ENCODE measurements around the gene SLC43A2.

DNA sequence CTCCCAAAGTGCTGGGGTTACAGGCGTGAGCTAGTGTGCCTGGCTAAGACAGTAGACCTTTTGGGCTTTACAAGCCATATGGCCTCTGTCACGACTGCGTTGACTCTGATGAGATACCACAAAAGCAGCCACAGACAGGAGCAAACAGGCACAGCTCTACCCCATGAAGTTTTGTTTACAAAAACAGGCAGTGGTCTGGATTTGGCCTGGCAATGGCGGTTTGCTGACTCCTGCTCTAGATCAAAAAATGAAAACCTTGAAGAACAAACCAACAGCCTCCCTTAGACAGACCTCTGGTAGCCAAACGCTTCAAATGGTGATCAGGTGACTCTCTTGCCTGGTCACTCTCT, 20.7 kb downstream of the SLC43A2 start:
- no peak for TF ChIP-seq GATA2 (IDR thresholded peaks at IDR 0.05; ENCODE audit: insufficient read depth, insufficient read length, low read depth, low read length)
- TF ChIP-seq, protein P1, sequence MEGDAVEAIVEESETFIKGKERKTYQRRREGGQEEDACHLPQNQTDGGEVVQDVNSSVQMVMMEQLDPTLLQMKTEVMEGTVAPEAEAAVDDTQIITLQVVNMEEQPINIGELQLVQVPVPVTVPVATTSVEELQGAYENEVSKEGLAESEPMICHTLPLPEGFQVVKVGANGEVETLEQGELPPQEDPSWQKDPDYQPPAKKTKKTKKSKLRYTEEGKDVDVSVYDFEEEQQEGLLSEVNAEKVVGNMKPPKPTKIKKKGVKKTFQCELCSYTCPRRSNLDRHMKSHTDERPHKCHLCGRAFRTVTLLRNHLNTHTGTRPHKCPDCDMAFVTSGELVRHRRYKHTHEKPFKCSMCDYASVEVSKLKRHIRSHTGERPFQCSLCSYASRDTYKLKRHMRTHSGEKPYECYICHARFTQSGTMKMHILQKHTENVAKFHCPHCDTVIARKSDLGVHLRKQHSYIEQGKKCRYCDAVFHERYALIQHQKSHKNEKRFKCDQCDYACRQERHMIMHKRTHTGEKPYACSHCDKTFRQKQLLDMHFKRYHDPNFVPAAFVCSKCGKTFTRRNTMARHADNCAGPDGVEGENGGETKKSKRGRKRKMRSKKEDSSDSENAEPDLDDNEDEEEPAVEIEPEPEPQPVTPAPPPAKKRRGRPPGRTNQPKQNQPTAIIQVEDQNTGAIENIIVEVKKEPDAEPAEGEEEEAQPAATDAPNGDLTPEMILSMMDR (IDR thresholded peaks at IDR 0.05; ENCODE audit: extremely low read depth in 1 of 2, insufficient read depth in 1 of 2, low read depth in 1 of 2, low read length in 2 of 2) = no peak
- TF ChIP-seq POLR2AphosphoS5 (IDR thresholded peaks at IDR 0.05; ENCODE audit: insufficient read depth, low read depth, low read length) = no peak
- no peak for TF ChIP-seq POLR2A (IDR thresholded peaks at IDR 0.05; ENCODE audit: low read depth, low read length)
- TF ChIP-seq, protein P2, sequence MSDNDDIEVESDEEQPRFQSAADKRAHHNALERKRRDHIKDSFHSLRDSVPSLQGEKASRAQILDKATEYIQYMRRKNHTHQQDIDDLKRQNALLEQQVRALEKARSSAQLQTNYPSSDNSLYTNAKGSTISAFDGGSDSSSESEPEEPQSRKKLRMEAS (IDR thresholded peaks at IDR 0.05; ENCODE audit: insufficient read depth, insufficient read length) = no peak
- TF ChIP-seq FOS (IDR thresholded peaks at IDR 0.05; ENCODE audit: borderline replicate concordance, insufficient read depth, low read length) = no peak
- no peak for TF ChIP-seq JUN (IDR thresholded peaks at IDR 0.05; ENCODE audit: borderline replicate concordance, insufficient read depth, insufficient read length, low read depth)

Data from endothelial cell of umbilical vein (primary cell).